ENCODE measurements around the gene GBP7.
A peak's percentile ranks its signal among the peaks of the same experiment; 100 is the strongest.

The GBP7 gene

DNA sequence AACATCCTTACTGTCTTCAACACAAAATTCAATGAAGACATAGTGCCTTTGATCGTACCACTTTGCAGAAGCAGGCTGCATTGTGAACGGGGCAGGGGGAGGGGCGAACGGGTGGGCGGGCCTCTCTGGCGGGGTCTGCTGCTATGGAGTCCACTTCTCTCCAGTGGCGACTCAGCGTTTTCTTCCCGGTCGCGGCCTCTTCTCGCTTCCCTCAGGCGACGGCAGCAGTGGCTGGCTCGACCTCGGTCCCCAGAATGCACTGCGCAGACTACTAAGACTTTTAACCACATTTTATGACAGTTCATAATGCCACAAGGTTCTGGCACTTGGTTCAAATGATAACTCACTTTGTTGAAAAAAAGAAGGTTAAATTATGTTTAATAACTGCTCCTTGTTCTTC is 71.1 kb downstream of the GBP7 start:
- DNase-seq = no peak

DNA sequence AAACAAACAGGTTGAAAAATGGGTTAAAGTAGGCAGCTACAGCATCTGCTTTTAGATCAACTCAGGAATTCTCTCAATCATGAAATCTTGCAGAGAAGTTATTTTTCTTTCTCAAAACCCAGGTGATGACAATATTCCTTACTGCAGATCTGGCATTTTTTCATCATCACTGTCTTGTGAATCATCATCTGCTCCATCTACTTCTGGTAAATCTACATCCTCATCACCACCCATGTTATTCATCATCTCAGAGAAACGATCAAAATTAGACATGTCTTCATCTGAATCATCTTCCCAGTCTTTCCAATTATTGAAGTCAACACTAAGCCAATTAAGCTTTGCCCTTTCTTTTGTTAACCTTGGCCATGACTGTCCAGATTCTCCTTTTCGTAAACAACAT is 71.7 kb downstream of the GBP7 start:
- no peak for DNase-seq

DNA sequence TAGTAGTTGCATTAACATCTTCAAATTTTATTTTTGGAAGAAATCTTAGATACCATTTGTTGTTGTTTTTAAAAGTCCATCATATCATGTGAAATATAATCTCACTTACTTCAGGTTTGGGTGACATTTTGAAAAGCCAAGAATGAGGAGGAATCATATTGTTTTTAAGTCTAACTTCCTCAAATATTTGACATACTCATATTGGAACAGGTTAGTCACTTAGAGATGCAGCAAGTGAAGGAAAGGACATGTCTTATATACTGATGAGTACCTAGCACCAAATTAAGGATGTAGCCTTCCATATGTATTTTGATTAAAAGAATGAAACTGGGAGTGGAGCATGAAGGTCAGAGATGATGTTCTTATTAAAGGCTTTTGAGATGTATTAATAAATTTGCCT is 73.8 kb downstream of the GBP7 start:
- no peak for DNase-seq

DNA sequence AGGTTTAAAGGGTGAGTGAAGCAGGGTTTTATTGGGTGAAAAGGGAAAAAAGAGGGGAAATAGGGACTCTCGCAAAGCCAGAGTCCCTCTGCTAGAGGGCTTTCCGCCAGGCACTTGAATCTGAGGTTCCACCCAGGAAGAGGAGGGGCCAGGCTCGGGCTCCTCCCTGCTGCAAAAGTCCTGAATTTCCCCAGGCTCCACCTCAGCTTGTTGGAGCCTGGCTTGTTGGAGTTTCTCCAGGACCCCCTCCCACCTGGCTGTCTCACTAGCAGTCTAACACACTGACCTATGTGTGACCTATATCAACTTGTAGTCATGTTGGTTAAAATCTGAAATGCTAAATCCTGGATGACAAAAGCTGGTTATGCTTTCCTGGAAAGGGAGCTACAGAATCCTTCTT is 75.4 kb downstream of the GBP7 start:
- DNase-seq = no peak

DNA sequence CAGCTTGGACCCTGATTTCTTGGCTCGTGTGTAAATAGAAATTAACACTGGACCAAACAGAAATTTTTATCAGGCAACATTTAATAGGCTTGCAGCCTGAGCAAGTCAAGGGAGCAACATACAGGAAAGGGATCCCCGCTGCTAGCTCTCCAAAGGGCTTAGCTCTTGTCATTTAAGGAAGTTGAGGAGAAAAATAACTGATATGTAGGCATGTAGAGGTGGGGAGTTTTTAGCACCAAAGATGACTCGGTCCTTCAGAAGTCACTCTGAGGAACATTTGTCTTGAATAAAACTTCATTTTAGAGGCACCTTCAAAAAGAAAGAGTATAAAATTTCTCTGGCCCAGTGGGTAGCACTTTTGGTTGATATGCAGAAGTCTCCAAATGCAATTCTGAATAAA is 76.9 kb downstream of the GBP7 start:
- no peak for DNase-seq

DNA sequence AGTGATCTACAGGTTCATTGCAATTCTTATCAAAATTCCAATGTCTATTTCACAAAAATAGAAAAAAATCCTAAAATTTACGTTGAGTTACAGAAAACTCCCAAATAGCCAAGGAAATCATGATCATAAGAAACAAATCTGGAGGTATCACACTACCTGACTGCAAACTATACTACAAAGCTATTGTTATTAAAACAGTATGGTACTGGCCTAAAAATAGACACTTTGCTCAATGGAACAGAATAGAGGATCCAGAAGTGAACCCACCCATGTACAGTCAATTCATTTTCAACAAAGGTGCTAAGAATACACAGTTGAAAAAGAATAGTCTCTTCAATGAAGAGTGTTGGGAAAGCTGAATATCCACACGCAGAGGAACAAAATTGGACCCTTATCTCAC is 80.1 kb downstream of the GBP7 start:
- no peak for DNase-seq

DNA sequence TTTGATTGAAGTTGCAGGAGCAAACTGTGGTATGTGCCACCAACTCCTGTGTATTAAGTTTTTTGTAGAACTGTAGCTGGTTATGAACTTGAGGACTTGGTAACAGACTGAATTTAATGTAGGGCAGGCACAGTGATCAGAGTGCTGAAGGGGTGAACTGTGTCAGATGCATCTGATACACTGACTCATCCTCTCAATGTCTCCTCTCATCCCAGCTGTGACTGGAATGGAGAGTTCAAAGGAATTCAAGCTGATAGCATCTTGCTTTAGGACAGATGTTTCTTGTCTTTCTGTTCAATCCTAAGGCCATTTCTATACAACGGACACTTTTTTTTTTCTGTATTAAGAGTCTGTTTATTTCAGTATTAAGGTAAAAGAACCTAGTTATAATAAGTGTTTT is 85.8 kb downstream of the GBP7 start:
- no peak for DNase-seq

DNA sequence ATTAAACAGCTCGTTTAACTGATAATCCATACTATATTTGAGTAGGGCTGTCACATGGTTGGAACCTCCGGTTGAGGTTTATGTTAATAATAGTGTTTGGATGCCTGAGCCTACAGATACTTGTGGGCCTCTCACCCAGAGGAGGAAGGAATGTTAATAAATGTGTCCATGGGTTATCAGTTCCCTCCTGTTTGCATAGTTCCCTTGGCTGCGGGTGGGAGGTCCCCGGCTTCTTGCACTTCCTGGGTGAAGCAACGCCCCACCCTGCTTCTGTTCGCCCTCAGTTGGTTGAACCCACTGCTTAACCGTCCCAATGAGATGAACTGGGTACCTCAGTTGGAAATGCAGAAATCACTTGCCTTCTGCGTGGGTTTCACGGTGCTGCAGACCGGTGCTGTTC is 87.2 kb downstream of the GBP7 start:
- no peak for DNase-seq

DNA sequence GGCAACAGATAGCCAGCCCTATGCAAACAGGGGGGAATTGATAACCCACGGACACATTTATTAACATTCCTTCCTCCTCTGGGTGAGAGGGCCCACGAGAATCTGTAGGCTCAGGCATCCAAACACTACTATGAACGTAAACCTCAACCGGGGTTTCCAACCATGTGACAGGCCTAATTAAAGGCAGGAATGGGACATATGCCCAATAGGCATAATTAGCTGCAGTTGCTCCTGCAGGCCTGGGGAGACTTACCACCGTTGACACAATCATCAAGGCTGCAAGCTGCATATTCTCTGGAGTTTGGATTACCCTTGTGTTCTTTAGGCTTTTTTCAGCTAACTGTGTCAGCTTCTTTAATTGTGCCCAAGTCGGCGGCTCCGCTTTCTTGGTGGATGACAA is 88.6 kb downstream of the GBP7 start:
- DNase-seq = no peak

DNA sequence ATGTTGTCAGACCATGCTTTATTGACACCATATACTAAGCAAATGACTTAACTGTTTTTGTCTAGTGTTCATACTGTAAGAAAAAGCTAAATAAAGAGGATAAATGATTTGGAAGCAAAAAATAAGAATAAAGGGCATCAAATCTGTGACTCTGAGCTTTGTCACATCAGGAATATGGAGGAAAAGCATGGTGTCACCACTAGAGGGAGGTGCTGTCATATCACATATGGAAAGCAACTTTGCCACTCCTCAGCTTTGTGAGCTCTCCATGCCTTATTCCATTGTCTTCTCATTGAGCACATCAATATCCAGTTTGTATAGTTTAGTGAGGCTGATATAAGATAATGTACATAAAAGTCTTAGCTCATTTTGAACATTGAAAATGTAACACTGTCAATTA is 90.0 kb downstream of the GBP7 start:
- DNase-seq = peak; percentile 38
